Measurements from ENCODE around the gene C11orf65.
"Not testable (repeated sequence)": the region's sequence is repeated elsewhere in the genome, so short reads cannot be mapped to it uniquely, and the experiment has no call there.

Gene C11orf65

DNA sequence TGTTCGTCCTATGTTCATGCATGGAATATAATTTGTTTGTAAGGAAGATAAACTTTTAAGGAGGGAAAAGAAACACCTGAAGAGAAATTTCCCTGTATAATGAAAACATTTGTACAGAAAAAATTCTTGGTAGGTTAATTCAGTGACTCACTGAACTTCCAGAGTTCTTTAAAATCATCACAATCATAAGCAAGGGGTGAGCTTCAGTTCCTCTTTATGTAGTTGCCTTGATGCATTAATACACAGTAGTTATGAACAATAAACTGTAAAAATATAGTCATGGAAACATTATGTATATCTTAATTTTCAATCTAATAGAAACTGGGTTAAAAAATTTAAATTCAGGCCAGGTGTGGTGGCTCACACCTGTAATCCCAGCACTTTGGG, 1.1 kb upstream of the C11orf65 start:
- FAIRE-seq = no peak

DNA sequence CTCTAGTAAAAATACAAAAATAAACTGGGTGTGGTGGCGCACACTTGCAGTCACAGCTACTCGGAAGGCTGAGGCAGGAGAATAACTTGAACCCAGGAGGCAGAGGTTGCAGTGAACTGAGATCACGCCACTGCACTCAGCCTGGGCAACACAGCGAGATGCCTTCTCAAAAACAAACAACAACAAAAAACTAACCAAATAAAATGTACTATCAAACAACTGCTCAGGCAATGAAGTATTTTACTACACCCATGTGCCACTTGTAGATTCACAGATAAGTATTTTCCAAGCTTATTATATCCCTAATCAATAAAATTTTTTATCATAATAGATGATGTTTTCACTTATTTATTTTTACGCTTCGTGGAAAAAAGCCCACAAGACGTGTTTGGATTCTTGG, 924 bp downstream of the C11orf65 start:
- FAIRE-seq = no peak

DNA sequence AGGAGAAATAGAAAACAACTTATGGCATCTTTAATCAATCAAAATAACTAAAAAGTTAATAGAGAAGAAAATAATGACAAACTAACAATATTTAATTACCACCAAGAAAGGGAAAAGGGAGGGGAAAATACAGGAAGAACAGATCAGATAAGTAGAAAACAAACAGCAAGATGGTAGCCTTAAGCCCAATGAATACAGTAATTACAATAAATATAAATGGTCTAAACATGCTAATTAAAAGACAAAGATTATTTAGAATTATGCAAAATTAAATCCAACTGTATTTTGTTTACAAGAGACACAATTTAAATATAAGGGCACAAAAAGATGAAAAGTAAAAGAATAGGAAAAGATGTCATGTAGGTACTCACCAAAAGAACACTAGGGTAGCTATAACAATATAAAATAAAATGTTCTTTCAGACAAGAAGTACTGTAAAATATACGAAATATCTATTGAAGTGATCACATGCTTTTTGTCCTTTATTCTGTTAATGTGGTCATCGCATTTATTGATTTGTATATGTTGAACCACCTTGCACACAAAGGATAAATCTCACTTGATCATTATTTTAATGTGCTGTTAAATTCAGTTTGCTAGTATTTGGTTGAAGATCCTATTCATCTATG, 14.0 kb downstream of the C11orf65 start:
- FAIRE-seq = no peak

DNA sequence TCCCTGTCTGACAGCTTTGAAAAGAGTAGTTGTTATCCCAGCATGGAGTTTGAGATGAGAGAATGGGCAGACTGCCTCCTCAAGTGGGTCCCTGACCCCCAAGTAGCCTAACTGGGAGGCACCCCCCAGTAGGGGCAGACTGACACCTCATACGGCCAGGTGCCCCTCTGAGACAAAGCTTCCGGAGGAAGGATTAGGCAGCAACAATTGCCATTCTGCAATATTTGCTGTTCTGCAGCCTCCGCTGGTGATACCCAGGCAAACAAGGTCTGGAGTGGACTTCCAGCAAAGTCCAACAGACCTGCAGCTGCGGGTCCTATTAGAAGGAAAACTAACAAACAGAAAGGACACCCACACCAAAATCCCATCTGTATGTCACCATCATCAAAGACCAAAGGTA, 25.9 kb downstream of the C11orf65 start:
- not testable (repeated sequence) for FAIRE-seq

DNA sequence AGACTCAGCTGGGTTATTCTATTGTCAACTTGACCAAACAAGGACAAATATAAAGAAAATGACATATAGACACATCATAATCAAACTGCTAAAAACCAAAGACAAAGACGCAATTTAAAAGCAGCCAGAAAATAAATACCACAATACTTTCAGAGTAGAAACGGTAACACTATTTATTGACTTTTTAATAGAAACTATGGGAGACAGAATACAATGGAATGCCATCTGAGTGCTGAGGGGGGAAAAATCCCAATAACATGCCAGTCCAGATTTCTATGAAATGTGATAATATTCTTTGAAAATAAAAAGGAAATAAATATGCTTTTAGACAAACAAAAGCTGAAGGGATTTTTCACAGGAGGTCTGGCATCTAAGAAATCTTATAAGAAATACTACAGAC, 30.7 kb downstream of the C11orf65 start:
- no peak for FAIRE-seq

DNA sequence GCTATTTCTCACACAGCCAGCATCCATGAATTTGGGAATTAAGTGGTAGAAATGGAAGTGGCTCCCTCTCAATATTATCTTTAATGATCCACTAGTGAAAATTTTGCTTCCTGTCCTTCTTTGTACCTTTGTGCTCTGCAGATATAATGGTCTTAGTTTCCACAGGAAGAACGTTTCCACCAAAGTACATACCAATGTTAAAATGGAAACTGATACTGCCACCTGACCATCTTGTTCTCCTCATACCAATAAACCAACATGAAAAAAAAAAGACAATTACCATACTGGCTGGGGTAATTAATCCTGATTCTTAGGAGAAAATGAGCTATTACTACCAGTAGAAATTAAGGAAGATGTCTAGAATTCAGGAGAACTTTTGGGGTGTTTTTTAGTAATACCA, 32.3 kb downstream of the C11orf65 start:
- no peak for FAIRE-seq

DNA sequence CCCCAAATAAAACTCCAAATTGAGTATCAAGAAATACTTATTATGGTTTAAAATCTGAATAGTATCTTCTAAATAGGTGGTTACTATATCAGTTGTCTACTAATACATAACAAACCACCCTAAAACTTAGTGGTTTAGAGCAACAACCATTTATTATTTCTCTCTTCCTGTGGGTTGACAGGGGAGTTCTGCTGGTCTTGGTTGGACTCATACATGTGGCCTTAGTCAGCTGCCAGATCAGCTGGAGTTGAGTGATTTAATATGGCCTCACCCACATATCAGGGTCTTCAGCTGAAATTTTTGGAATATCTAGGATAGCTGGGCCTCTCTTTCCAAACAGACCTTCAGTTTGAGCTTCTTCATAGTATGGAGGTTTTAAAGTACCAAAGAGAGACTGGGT, 34.5 kb downstream of the C11orf65 start:
- FAIRE-seq = no peak

DNA sequence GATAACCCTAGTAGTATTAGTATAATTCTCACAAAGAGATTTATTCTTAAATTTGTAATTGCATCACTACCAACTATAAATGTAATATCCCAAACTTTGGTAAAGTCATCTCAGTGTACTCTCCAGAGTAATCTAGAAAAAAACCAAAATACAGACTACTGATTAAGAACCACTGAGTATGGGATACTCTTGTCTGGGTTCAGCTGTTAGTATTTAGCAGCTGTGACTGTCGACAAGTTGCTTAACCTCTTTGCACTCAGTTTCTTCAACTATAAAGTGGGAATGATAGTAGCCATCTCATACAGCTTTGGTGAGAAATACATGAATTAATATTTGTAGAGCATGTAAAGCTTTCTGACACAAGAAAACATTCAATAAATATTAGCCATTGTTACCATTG, 35.3 kb downstream of the C11orf65 start:
- FAIRE-seq = no peak

DNA sequence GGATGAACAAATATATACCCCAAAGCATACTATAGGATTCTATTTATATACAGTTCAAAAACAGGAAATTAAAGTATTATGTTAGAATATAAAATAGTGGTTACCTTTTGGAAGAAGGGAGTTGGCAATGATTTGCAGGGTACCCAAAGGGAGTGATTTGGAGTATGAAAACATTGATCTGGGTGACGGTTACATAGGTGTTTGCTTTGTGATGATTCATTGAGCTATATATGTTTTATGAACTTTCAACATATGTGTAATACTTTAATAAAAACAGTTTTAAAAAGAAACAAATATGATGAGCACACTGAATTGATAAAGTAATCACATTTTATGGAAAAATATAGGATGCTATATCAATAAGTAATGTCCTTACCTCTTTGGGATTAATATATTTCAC, 36.0 kb downstream of the C11orf65 start:
- no peak for FAIRE-seq

DNA sequence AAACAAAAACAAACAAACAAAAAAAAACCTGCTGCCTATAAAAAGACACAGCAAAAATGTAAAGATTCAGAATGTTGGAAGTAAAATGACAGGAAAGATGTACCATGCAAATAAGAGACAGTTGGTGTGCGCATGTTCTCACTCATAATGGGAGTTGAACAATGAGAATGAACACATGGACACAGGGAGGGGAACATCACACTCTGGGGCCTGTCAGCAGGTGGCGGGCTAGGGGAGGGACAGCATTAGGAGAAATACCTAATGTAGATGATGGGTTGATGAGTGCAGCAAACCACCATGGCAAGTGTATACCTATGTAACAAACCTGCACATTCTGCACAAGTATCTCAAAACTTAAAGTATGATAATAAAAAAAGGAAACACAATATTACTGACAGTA, 49.8 kb downstream of the C11orf65 start:
- not testable (repeated sequence) for FAIRE-seq

DNA sequence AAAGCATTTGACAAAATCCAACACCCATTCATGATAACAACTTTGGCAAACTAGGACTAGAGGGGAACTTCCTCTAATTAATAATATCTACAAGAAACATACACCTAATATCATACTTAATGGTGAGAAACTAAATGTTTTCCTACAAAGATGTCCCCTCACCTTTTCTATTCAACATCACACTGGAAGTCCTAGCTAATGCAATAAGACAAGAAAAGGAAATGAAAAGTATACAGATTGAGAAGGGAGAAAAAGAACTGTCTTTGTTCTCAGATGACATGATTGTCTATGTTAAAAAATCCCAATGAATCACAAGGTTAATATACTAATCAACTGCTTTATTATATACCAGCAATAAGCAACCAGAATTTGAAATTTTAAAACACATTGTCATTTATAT, 52.4 kb downstream of the C11orf65 start:
- FAIRE-seq = no peak

DNA sequence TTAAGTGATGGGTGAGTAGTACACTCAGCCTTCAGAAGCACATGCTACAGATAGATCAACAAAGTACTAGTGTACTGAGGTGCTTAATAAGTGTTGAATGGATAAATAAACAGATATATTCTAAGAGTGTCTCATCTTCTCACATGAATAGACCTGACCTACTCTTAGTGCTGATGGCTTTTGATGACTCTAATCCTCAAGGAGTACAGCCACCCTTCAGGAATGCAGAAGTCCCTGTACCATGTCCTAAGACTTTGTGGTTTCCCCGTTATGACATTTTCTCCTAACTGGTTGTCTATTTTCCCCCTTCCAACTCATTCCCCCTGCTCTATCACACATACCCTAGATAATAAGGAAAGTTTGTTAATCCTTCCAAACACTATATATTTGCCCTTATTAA, 61.6 kb downstream of the C11orf65 start:
- no peak for FAIRE-seq

DNA sequence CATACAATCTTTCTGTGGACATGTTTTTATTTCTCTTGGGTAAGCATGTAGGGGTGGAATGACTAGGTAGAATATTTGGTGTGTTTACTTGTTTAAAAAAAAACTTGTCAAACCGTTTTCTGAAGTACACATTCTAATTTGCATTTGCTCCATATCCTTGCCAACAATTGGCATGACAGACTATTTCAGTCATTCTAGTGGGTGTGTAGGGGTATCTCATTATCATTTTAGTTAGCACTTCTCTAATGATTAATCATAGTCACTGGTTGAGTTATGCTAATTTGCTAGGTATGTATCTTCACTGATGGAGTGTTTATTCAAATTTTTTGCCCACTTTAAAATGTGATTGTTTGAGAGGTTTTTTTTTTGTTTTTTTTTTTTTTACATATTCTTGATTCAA, 64.3 kb downstream of the C11orf65 start:
- no peak for FAIRE-seq

DNA sequence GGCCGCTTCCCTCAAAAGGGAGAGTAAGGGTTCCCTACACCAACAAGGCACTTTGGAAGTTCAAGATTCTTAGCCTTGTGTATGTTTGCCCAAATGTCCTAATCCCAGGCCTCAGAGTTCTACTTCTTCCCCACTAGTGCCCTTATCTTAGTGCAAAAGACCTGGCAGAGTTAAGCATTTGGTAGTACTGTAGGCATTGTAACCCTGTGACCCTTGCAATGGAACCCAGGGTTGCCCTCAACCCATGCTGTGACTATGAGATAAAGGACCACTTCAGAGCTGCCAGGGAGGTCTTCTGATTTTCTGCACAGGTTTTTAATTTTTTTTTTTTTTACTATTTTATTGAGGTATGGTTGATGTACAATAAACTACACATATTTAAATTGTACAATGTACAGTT, 65.1 kb downstream of the C11orf65 start:
- FAIRE-seq = no peak

DNA sequence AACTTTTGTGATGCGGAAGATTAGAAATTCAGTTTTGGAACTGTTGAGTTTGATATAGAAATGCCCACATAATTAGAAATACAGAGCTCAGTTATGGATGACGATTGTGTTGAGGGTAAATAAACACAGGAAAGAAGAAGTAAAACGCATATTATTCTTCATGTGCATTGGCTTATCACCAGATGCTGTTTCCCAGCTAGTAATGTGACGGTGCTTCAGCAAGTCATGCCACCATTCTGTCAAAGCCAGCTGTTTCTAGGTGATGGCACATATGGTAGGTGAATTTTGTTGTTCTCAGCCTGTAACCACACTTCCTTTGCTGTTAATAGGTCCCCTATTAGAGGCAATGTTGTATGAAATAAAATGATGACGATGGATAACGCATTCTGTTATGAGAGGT, 68.9 kb downstream of the C11orf65 start:
- no peak for FAIRE-seq

DNA sequence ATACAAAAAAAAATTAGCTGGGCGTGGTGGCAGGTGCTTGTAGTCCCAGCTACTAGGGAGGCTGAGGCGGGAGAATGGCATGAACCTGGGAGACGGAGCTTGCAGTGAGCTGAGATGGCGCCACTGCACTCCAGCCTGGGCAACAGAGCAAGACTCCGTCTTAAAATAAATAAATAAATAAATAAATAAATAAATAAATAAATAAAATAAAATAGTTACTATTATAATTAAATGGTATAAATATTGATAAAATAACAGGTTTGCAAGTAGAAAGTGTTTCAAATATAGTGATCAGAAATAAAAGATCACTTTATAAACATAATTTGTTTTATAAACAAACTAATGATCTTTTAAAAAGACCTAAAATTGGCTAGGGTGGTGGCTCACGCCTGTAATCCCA, 70.7 kb downstream of the C11orf65 start:
- not testable (repeated sequence) for FAIRE-seq

DNA sequence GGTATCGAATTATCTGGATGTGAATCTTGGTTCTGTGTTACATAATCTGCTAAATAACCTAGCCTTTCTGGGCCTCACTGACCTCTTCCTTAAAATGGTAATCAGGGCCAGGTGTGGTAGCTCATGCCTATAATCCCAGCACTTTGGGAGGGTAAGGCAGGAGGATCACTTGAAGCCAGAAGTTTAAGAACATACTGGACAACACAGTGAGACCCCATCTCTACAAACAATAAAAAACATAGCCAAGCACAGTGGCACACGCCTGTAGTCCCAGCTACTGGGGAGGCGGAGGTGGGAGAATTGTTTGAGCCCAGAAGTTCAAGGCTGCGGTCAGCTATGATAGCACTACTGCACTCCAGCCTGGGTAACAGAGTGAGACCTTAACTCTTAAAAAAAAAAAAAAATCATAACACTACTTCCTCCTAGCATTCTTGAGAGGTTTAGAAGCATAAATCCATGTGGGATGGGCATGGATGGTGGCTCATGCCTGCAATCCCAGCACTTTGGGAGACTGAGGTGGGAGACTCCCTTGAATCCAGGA, 72.5 kb downstream of the C11orf65 start:
- no peak for FAIRE-seq

DNA sequence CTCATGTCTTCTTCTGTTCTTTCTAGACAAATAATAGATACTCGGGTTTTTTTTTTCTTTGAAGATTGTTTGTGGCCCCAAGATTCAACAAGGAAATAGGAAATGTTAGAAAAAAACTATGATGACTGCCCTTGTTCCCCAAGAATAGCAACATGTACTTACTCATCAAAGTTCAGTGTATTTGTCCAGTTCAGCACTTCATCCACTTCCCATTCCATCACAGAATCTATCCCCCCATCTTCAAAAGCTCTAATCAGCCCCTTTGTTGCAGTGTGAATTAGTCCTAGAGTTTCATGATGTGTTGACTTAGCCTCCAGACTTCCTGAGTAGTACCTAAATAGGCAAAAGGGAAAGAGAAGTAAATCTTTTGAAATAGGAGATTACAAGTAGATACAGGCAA, 74.3 kb downstream of the C11orf65 start:
- no peak for FAIRE-seq

DNA sequence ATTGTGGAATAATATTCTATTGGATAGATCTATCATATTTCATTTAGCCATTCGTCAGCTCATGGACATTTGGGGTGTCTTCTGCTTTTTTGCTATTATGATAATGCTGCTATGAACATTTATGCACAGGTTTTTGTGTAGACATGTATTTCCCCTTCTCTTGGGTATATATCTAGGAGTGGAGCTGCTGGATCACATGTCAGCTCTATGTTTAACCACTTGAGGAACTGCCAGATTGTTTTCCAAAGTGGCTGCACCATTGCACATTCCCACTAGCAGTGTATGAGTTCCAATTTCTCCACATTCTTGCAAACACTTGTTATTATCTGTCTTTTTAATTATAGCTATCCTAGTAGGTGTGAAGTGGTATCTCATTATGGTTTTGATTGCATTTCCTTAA, 75.0 kb downstream of the C11orf65 start:
- no peak for FAIRE-seq

DNA sequence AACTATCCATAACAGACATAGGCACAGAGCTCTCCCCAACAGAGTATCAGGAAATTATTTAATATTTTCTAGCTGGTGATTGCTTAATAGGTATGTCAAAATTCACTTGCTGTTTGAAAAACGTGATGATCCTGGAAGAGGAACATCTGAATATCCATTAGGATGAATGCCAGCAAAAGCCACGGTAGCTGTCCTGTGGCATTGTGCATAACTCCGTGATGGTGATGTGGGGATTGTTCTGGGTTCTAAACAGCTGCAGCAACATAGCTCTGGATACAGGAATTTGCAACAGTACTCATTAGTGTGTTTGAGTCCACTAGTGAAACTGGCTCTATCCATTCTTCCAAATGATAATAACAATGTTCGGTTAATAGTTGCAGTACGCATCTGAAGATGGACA, 78.8 kb downstream of the C11orf65 start:
- no peak for FAIRE-seq

DNA sequence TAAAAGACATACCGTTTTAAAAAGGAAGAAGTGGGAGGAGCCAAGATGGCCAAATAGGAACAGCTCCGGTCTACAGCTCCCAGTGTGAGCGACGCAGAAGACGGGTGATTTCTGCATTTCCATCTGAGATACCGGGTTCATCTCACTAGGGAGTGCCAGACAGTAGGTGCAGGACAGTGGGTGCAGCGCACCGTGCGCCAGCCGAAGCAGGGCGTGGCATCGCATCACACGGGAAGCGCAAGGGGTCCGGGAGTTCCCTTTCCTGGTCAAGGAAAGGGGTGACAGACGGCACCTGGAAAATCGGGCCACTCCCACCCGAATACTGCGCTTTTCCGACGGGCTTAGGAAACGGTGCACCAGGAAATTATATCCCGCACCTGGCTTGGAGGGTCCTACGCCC, 93.8 kb downstream of the C11orf65 start:
- not testable (repeated sequence) for FAIRE-seq

DNA sequence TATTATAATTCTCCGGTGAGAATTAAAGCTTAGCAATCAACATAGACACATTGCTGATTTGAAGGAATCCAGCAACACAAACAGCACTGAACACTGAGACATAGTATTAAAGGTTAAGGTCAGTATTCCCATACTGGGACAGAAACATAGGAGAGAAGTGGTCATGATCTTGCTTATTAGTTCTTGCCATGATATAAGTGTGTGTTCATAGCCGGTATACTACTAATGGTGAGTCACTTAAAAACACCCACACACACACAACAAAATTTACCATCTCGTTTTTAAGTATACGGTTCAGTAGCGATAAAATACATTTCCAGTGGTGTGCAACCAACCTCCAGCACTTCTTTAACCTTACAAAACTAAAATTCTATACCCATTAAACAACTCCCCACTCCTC, 96.3 kb downstream of the C11orf65 start:
- no peak for FAIRE-seq

DNA sequence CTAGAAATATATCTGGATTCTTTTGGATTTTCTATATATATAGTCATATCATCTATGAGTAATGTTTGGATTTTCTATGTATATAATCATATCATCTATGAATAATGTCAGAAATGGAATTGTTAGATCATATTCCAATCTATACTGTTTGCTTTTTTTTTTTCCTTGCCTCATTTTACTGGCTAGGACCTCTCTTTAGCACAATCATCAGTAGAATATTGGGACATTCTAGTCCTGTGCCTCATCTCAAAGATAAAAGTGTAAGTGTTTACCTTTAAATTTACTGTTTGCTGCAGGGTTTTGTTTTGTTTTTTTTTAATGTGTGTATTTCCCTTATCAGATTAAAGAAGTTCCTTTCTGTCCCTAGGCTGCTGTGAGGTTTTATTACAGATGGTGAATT, 97.0 kb downstream of the C11orf65 start:
- no peak for FAIRE-seq

DNA sequence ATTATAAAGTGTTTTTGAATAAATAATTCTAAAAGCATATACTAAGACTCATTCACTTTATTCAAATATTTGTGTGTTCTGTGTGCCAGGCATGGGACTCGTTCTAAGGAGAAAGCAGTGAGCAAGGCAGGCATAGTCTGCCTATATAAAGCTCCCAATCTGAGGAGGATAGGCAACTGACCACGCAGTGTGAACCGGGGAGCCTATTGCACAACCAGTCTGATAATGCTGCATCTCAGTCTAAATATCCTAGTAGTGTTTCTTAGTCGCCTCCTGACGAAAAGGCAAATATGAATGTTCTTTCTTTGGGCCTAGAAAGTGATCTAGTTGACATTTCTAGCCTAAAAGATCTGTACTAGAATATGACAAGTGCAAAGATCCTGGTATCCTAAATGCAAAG, 98.3 kb downstream of the C11orf65 start:
- FAIRE-seq = no peak

DNA sequence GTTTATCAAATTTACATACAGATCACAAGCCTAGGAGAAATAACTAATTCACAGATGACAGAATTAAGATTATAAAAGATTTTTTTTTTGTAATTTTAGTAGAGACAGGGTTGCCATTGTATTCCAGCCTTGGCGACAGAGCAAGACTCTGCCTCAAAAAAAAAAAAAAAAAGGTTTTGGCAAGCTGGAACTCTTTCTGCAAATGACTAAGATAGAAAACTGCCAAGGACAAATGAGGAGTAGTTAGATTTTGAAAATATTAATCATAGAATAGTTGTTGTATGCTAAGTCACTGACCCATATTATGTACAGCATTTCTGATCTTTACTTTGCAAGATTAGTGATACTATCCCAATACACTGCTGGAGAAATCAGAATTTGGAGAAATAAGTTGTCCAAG, 99.2 kb downstream of the C11orf65 start:
- no peak for FAIRE-seq

DNA sequence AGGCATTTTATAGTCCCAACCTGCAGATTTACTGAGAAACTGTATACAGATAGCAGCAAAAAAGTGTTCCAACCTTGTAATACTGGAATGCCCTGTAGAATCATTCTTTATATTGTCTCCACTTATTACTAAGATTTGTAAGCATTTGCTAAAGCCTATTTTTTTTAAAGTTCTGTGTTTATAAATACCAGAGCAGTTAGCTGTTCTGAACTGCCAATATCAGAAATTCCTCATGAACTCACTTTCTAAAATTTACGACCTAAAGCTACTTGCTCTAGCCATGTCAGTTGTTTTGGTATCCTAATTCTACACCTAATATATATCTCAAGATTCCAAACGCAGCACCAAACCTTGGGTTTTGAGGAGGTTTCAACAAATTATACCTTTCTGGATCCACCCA, 103.2 kb downstream of the C11orf65 start:
- FAIRE-seq = no peak
